HG03064 (cell line): ENCODE data around the gene BMP6.

Source experiments
- ATAC-seq: cut with Tn5 transposase; IDR thresholded peaks from one replicate; pipeline ENCODE4 v1.9.1; 2021; ENCODE audit warnings: low read depth; ENCODE audit not compliant: unreplicated experiment

The BMP6 gene

DNA sequence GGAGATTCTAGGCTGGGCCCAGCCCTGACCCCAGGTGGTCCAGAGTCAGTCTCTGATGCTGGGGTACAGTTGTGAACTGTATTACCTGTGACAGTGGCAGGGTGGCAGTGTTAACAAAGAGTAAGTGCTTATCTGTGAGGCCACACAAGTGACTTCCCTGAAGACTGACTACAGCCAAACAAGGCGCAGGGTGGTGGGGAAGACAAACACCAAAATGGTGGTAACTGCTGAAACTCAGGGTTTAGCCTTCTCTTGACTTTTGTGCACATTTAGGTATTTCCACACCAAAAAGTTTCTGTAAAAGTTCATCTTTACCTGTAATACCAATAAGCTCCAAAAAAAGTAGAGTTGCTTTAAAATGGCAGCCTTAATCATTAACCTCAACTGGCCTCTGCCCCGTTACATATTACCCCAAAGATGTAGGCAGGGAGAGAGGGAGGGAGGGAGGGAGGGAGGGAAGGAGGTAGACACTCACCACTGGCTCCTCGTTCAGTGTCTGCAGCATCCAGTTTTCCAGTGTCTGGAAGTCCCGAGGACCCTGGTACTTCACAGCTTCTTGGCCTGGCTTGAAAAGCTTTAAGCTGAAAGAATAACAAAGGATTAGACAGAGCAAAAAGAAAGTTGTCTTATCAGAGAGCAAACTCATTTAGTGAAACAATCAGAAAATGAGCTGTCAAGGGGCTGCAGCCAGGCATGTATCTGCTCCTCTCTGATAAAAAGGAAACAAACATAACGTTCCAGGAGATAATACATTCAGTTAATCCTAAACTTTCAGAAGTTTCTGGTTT is 173.4 kb downstream of the BMP6 start:
- no peak for ATAC-seq

DNA sequence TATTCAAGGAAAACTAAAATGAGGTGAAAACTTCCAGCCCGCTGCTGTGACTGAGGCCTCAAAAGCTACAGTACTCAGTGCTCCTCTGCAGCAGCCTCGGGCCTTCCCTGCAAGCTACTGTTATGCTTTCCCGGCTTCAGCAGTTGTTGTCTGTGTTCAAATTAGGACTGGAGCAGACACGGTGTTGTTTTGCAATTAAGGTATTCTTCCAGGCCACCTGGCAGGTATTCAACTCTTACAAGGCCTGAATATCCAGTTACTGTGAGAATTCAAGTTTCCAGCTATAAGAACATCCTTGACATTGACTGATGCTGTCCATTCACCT is 174.0 kb downstream of the BMP6 start:
- no peak for ATAC-seq

DNA sequence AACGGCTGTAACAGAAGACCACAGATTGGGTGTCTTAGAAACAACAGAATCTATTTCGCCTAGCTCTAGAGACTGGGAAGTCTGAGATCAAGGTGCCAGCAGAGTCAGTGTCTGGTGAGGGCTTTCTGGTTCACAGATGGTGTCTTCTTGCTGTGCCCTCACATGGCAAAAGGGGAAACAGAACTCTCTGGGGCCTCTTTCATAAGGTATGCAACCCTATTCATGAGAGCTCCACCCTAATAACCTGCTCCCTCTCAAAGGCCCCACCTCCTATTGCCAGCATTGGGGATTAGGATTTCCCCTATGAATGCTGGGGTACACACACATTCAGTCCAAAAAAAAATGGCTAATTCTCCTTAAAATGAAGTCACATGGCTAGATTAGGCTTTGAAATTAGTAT is 174.7 kb downstream of the BMP6 start:
- ATAC-seq = no peak

DNA sequence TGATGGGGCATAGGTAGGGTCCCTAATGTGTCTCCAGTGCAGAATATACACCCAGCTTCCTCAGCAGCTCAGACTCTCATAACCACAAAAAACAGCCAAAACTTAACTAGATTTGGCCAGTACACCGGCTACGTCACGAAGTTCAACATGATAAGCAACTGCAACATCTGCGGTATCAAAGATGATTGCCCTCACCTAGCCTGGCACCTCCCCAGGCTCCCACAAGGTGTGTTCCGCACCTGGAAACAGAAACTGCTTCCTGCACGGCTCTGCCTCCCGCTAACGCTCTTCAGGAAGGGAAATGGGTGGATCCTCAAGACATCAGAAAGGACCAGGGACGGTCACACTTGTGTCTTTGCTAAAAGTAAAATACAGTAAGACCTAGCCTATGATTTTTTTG is 175.2 kb downstream of the BMP6 start:
- ATAC-seq = no peak

DNA sequence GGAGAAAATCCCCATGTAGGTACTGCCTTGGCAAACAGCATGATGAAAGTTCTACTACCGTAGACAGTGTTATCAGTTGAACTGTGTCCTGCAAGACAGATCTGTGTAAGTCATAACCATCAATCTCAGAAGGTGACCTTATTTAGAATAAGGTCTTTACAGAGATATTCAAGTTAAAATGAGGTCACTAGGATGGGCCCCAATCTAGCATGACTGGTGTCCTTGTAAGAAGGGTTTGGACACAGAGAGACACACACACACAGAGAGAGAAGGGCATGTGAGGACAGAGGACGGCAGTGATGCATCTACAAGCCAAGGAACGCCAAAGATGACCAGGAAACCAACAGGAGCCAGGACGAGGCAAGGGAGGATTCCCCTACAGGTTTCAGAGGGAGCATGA is 175.9 kb downstream of the BMP6 start:
- no peak for ATAC-seq

DNA sequence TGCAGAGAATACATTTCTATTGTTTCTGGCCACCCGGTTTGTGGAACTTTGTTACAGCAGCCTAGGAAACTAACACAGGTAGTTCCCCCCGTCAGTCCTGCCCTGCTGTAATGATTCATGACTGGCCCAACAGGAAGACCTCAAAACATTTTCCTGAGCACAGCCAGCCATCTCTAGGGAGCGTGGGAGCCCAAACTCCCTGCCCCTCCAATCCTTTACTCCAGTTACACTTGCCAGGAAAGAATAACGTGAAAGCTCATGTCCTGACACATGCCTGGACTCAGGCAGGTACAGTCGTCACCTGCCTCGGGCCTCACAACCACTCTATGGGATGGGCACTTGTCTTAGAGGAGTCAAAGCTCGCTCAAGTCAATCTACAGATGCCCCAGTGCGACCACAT is 176.3 kb downstream of the BMP6 start:
- ATAC-seq = no peak

DNA sequence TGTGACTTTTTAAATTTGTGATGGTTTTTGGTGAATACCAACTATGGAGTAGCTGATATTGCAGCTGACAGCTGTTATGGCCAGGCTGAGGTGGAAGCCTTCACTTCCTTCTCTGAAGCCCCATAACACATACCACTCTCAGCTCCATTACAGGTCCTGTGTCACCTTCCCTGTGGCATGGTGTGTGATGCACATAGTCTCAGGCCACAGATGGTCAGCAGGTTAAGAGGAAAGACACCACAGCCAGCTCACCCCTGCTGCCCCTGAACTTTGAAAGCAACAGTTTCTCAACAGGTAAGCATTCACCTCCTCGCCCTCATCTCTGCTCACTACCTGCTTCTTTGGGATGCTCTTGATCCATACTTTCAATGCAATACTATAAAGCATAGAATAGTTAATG is 177.0 kb downstream of the BMP6 start:
- ATAC-seq = no peak

DNA sequence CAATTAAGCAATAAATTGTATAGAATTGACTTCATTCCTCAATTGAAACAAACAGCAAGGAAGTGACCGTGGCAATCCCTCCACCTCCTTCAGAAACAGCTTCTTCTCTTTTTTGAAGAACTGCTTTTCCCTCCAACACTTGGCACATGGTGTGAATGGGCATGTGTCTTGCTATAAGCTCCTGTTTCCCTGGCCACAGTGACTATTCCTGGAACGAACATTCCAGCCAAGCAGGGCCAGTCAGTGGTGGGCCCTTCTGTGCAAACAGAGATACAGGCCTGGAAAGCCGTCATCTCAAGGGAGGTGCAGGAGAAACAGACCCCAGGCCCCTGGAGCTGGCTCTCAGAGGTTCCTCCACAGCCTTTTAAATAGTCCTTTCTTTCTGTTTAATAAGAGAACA is 177.8 kb downstream of the BMP6 start:
- ATAC-seq = no peak

DNA sequence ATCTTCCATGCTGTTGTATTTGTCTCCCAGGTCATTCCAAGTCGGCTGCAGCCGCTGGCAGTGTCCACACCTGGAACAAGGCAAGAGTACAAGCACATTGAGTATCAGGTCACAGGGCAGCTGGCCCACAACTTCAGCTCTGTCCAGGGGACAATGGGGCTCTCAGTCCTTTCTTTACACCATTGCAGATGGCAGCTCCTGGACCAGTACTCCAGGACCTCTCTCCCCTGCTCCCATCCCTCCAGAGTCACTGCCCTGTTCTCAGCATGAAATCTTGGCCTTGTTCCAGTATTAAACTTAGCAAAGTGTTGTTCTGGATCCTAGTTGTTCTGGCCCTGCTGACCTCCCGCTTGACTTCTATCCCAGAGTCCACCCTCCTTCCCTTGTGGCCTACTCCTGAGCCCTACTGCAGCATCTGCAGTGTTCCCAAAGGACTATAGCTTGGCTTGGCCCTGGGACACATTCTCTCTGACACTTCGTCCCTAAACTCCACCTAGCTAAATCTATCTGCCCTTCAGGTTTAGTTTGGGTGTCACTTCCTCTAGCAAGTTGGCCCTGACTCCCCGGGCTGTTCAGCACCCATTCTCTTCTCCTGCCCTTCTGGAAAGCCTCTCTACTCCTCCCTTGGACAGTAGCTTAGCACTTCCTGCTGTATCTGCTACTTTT is 178.9 kb downstream of the BMP6 start:
- ATAC-seq = no peak

DNA sequence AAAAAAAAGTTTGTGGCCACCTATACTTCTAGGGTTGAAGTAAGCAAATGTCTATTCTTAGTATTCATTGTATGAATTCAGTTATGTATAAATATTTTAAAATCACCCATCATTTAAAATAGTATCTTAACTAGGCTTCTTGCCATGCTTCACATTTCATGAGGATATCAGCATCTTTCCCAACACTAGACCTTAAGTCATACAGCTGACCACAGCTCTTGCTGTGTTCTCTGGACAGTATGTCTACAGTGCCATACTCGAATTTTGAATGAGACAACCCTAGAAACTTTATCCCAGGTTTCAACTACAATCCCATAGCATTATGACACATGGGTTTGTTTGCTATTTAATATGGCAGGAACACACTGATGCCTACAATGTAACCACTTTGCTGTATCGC is 179.5 kb downstream of the BMP6 start:
- ATAC-seq = no peak

DNA sequence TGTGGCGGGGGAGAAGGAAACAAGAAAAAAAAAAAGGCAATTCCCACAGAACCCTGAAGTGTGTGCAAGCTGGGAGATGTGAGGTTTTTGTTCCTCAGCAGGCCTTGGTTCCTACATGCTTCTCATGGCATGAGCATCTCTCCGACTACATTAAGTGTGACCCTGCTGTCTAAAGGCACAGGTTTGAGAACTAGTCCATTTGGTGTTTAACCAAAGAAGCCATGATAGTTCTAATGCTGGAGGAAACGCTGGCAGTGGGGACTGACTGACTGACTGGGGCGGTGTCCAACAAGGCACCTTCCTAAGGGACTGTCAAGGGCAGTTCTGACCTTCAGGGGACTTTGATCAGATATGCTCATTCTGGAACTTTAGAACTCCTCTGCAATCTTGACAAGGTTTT is 180.8 kb downstream of the BMP6 start:
- no peak for ATAC-seq

DNA sequence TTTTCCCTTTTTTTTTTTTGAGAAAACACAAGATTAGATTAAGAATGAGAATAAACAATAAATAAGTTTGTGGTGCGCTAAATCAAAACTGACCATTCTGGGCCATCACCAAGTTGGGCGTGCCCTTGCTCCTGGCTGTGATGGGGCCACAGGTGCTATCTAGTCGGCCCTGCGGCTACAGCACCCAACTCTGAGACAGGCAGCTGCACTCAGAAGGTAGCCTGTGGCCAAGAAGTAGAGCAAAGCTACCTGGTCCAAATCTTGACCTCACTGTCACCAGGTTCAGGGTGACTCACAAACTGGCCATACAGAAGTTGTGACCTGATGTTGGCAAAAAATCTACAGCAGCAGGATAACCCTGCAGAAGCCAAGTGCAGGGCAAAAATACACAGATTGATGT is 181.3 kb downstream of the BMP6 start:
- no peak for ATAC-seq

DNA sequence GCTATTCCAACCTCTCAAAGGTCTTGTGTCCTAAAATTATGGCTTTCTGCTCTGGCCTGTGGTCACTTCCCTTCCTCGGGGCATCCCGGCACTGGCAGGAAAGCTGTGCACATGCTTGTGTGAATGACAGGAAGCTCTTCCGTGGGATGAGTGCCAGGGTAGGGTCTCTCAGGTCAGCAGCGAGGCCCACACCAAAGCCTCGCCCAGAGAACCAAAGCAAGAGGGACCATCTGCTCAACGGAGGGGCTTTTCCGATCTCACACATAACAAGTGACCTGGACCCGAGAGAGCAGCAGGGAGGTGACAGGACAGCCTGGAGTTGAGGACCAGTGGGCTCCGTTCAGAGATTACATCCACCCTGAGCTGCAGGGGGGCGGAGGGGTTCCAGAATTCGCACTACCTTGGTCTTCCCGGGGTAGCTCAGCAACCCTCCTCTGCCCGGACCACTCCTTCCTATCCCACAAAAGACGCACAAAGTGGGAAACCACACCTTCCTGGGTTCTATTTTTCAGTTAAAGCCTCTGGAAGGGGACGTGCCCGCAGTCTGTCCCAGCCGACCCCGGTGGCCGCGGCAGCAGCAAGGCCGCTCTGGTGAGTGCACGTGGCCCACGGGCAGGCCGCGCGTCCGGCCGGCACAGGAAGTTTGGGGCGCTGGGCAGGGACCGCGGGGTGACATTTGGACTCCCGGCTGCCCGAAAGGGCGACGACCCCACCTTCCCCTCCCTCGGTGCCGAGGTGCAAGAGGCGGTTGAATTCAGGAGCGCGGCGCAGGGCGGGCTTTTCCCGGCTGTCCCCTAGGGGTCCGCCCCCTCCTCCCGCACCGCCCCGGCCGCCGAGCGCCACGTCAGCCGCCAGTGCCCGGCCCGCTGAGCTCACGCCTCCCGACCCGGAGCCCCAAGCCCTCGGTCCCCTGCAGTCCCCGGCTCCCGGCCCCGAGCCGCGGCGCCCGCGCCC is 183.7 kb downstream of the BMP6 start:
- ATAC-seq = peak; percentile 36

DNA sequence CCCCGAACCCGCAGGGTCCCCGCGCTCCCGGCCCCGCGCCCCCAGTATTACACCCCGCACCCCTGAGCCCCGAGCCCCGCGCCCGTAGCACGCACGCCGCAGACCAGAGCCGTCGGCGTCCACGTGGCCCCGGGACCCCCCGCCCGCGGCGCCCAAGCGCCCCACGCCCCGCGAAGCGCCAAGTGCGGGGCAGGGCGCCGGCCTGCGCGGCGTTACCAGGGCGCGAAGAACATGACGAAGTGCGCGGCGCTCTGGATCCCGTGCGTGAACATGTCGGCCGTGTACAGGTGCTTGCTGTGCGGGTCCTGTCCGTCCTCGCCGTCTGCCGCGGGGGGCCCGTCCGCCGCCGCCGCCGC is 184.4 kb downstream of the BMP6 start:
- no peak for ATAC-seq

DNA sequence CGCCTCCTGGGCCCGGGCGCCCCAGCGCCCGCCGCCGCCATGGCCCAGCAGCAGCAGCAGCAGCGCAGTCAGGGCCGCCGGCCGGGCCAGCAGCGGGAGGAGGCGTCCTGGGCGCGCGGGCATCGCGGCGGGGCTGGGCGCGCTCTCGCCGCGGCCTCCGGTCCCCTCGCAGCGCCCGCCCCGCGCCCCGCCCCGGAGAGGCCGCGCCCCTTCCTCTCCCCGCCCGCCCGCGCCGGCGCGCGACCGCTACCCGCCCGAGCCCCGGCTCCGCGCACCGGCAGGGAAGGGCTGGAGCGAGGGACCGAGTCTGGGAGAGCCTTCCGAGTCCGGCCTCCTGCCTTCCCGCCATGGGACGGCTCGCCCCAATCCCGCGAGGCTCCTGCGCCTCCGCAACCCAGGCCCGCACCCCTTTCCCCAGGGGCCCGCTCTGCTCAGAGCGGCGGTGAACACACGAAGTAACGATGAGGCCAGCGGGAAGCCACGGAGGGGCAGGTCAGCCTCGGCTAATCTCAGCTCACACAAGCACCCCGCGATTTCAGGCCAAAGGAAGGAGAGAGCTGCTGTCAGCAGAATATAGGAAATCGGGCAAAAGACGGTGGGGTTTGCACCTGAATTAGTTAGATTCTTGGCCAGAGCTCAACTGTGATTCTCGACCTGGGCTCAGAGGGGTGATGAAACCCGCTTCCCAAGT is 184.9 kb downstream of the BMP6 start, which contains the start of gene TXNDC5:
TSS of gene TXNDC5 (minus strand) at position 135 of the 691 bp plus-strand sequence. CDS start at position 123, 12 bp downstream.
- peak; percentile 67 for ATAC-seq

DNA sequence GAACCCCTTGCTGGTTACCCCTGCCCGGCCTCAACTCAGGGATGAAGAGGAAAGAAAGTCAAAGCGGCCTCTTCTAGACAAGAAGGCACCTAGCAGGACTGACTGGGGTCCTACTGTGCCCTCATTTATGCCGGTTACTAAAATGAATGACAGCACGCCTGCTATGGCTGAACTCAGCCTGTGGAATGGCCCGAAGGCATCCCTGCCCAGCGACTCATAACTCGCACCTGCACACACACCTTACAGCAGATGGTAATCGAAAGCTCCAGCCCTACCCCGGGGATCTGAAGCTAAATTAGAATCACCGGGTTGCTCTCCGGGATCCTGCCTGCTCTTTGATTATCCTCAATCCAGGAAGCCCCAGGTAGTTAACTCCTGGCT is 185.4 kb downstream of the BMP6 start:
- no peak for ATAC-seq

DNA sequence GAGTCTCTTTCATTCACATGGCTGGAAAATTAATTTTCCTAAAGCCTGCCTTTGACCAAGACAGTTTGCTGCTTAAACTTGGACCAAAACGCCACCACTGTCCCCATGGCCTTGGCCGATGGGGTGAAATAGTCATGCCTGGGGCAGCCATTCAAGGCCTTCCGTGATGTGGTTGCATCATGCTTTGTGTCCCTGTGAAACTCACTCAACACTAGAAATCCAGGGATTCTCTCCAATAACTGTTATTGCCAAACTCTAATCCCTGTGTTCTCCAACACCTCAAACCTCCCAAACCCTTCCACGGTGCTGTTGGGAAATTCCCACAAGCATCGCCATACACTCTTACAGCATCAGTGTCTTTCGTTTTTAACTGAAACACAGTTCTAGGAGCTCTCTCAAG is 186.1 kb downstream of the BMP6 start:
- no peak for ATAC-seq

DNA sequence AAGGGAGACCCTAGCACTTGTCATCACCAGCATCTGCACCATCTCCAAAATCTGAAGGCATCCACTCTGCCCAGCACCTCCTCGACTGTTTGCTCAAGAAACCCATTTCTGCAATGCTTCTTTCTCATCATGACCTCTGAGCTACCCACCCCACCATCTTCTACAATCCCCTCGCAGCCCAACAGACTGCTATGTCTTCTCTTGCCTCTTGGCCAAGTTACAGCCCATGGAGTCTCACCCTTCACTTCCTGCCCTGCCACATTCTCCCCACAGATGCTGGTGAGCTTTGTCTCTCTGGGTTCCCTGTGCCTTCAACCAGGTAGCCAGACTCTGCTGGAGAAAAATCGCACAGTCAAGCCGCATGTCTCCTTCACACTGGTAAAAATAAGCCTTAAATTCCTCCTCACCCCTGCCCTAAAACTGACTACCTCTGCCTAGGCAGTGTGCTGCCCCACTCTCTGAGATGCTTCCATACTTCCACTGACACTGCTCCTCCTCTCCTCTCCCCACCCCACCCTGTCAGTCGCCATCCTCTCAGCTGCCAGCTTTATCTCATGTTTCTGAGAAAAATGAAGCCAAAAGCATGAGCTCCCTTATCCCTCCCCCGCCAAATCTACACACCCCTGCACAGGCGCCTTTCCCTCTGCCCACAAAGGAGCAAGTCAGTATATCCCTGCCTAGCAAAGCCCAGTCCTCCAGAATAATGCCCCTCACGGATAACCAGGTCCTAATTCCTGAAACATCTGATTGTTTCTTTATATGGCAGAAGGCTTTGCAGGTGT is 187.0 kb downstream of the BMP6 start:
- ATAC-seq = no peak

DNA sequence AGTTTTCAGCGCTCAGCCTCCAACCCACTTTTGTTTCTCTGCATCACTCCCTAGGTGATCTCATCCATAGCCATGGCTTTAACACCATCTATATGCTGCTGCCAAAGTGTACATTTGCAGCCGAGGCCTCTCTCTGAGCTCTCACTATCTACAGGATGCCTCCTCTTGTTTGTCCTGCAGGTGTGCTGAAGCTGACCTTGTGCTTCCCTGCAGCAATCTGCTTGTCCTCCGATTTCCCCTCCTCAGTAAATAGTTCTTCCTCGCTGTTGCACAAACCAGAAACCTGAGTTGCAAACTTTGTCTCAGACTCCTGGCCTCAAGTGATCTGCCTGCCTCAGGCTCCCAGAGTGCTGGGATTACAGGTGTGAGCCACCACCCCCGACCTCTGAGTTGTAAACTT is 188.4 kb downstream of the BMP6 start:
- no peak for ATAC-seq
